HG03060 (cell line): ENCODE measurements around the gene DOK3.
"Not testable (repeated sequence)": the region's sequence is repeated elsewhere in the genome, so short reads cannot be mapped to it uniquely, and the experiment has no call there.

ENCODE experiments used
- ATAC-seq: cut with Tn5 transposase; IDR thresholded peaks from one replicate; pipeline ENCODE4 v1.9.1; 2021; ENCODE audit warnings: low read depth, moderate number of reproducible peaks; ENCODE audit not compliant: unreplicated experiment

Gene DOK3

GRCh38 chr5:177489119-177489716 is 20.4 kb downstream of the DOK3 start:
- no peak for ATAC-seq

- no peak for ATAC-seq
Measured at GRCh38 chr5:177487975-177488374, 21.7 kb downstream of the DOK3 start.

- no peak for ATAC-seq
Measured at GRCh38 chr5:177487144-177487543, 22.5 kb downstream of the DOK3 start.

- ATAC-seq = no peak
Measured at GRCh38 chr5:177486256-177486655, 23.4 kb downstream of the DOK3 start.

GRCh38 chr5:177485753-177486152 is 23.9 kb downstream of the DOK3 start:
- not testable (repeated sequence) for ATAC-seq

- no peak for ATAC-seq
Measured at GRCh38 chr5:177484902-177485549, 24.6 kb downstream of the DOK3 start.

GRCh38 chr5:177483994-177484901 is 25.4 kb downstream of the DOK3 start:
- ATAC-seq = no peak

GRCh38 chr5:177483042-177483441 is 26.6 kb downstream of the DOK3 start:
- no peak for ATAC-seq

GRCh38 chr5:177482359-177482795 is 27.2 kb downstream of the DOK3 start:
- ATAC-seq = no peak

GRCh38 chr5:177479774-177480173 is 29.9 kb downstream of the DOK3 start:
- no peak for ATAC-seq

GRCh38 chr5:177478711-177479646 is 30.6 kb downstream of the DOK3 start:
- ATAC-seq = no peak

GRCh38 chr5:177477701-177478477 is 31.7 kb downstream of the DOK3 start:
- no peak for ATAC-seq

GRCh38 chr5:177476531-177477233 is 32.9 kb downstream of the DOK3 start:
- ATAC-seq = no peak

- no peak for ATAC-seq
Measured at GRCh38 chr5:177475563-177476427, 33.8 kb downstream of the DOK3 start.

- ATAC-seq = no peak
Measured at GRCh38 chr5:177474846-177475562, 34.6 kb downstream of the DOK3 start.

GRCh38 chr5:177474002-177474476 is 35.6 kb downstream of the DOK3 start:
- ATAC-seq = no peak

- no peak for ATAC-seq
Measured at GRCh38 chr5:177473443-177474001, 36.1 kb downstream of the DOK3 start, which contains the start of gene DBN1. Gene DBN1 (minus strand): TSS chr5:177473634. CDS start chr5:177473521, 113 bp downstream.
